ENCODE data around the gene KATNIP.
A peak's percentile ranks its signal among the peaks of the same experiment; 100 is the strongest.

The KATNIP gene

GRCh38 chr16:27549746-27550581 lies at the start of gene KATNIP, which contains the start of gene GTF3C1:
KATNIP (plus strand) TSS chr16:27550144; CDS start chr16:27550171, 27 bp downstream.
GTF3C1 (minus strand) TSS chr16:27549913; CDS start chr16:27549890, 23 bp downstream.
- DNase-seq = peak; percentile 96

- no peak for DNase-seq
These were observed 49.1 kb upstream of the KATNIP start for GRCh38 chr16:27500801-27501200.

GRCh38 chr16:27503662-27504061 lies 46.3 kb upstream of the KATNIP start:
- DNase-seq = no peak

- no peak for DNase-seq
These were observed 44.4 kb upstream of the KATNIP start for GRCh38 chr16:27505297-27506236.

GRCh38 chr16:27506771-27507170 lies 43.2 kb upstream of the KATNIP start:
- DNase-seq = no peak

GRCh38 chr16:27508476-27508875 lies 41.5 kb upstream of the KATNIP start:
- DNase-seq = no peak

GRCh38 chr16:27511657-27512448 lies 38.1 kb upstream of the KATNIP start:
- DNase-seq = no peak

GRCh38 chr16:27514806-27515205 lies 35.1 kb upstream of the KATNIP start:
- no peak for DNase-seq

- peak; percentile 7 for DNase-seq
These were observed 34.0 kb upstream of the KATNIP start for GRCh38 chr16:27515874-27516353.

GRCh38 chr16:27516365-27516764 lies 33.6 kb upstream of the KATNIP start:
- no peak for DNase-seq

- DNase-seq = no peak
These were observed 32.3 kb upstream of the KATNIP start for GRCh38 chr16:27517664-27518063.

- no peak for DNase-seq
These were observed 31.7 kb upstream of the KATNIP start for GRCh38 chr16:27518226-27518625.

GRCh38 chr16:27520982-27521673 lies 28.8 kb upstream of the KATNIP start:
- DNase-seq = no peak

GRCh38 chr16:27522173-27522707 lies 27.7 kb upstream of the KATNIP start:
- no peak for DNase-seq

GRCh38 chr16:27526180-27526579 lies 23.8 kb upstream of the KATNIP start:
- DNase-seq = peak; percentile 6

GRCh38 chr16:27528294-27528693 lies 21.6 kb upstream of the KATNIP start:
- no peak for DNase-seq

GRCh38 chr16:27529962-27530361 lies 20.0 kb upstream of the KATNIP start:
- no peak for DNase-seq

- no peak for DNase-seq
These were observed 18.8 kb upstream of the KATNIP start for GRCh38 chr16:27531186-27531585.

- DNase-seq = no peak
These were observed 17.8 kb upstream of the KATNIP start for GRCh38 chr16:27531826-27532800.

- no peak for DNase-seq
These were observed 15.7 kb upstream of the KATNIP start for GRCh38 chr16:27534256-27534655.

All from SHP77 treated with DMSO at 0.1 percent for 48 hours (cell line).